Epithelial cell of proximal tubule (primary cell): ENCODE data around the gene CCDC85B. TPM values are rescaled to one million over a fixed set of nuclear protein-coding genes. Genes with fewer than 3 reads are reported as not detected.

Source experiments
- DNase-seq: peaks from one replicate; pipeline ENCODE4 v3.0.0-alpha.2; 2011; ENCODE audit warnings: low read depth
- H3K4me3 ChIP-seq: 2 replicates; pipeline ENCODE4 v1.5.1; 2011; ENCODE audit warnings: low read depth, mild to moderate bottlenecking, low read length
- total RNA-seq: library from RNA; depleted of rRNA; stranded (reverse); fragments of >200 nt; gene quantifications from 2 replicates; pipeline ENCODE4 v1.2.3, GENCODE V29; 2015
- TF ChIP-seq, protein P1 (sequence below): conservative IDR thresholded peaks from 2 replicates; pipeline ENCODE4 v1.5.1; 2012; ENCODE audit warnings: low read depth, mild to moderate bottlenecking, low read length

CCDC85B gene
- total RNA-seq, 1 donor from 2014 or later: 94.2 TPM

DNA sequence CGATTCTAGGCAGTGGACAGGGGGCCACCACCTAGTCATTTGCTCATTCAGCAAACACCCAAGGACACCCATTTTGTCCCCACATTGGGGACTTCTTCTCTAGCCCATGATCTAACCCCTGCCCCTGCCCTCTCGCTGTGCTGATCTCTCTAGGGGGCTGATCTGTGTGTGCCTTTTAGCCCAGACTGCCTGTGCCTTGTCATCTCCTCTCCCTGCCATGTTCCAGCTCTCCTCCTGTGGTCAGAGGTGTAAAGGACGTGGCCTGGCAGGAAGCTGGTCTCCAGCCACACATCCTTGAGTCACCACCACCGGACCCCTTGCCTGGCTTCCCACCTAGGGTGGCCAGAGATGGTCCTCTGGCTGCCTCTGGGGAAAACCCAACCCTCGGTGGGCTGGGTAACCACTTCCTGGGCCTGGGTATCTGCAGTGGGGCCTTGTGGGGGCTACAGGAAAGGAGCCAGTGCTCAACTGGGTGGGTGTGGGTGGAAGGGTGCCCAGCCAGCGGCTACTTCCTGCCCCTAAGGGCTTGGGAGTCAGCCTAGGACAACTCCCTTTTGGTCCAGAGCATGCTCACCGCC lies 9.5 kb upstream of the CCDC85B start:
- no peak for DNase-seq
- TF ChIP-seq, protein P1, sequence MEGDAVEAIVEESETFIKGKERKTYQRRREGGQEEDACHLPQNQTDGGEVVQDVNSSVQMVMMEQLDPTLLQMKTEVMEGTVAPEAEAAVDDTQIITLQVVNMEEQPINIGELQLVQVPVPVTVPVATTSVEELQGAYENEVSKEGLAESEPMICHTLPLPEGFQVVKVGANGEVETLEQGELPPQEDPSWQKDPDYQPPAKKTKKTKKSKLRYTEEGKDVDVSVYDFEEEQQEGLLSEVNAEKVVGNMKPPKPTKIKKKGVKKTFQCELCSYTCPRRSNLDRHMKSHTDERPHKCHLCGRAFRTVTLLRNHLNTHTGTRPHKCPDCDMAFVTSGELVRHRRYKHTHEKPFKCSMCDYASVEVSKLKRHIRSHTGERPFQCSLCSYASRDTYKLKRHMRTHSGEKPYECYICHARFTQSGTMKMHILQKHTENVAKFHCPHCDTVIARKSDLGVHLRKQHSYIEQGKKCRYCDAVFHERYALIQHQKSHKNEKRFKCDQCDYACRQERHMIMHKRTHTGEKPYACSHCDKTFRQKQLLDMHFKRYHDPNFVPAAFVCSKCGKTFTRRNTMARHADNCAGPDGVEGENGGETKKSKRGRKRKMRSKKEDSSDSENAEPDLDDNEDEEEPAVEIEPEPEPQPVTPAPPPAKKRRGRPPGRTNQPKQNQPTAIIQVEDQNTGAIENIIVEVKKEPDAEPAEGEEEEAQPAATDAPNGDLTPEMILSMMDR: no peak
- H3K4me3 ChIP-seq: no peak overlapping the region

DNA sequence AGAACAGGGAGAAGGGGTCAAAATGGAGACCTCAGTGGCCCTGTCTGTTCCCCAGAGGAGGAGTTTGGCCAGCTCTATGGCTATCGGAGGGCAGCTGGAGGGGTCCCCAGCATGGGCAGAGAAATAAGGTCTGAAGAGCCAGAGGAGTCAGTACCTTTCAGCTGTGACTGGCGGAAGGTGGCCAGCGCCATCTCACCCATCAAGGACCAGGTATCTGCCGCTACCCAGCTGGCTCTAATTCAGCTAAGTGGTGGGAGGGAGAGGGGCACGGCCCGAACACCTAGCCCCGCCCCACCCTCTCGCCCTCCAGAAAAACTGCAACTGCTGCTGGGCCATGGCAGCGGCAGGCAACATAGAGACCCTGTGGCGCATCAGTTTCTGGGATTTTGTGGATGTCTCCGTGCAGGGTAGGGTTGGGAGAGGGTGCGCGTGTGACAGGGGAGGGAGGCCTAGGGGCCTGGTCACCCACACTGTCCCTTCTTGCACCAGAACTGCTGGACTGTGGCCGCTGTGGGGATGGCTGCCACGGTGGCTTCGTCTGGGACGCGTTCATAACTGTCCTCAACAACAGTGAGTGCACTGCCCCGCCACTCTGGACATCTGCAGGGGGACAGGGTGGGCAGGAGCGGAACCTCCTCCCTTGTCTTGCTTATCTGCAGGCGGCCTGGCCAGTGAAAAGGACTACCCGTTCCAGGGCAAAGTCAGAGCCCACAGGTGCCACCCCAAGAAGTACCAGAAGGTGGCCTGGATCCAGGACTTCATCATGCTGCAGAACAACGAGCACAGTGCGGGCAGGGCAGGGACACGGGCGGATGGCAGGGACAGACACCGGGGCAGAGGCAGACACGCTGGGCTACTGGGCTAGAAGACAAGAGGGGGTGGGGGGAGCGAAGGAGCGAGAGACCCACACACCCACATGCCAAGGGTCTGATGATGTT lies 8.1 kb upstream of the CCDC85B start:
- H3K4me3 ChIP-seq: no peak overlapping the region
- DNase-seq: no peak
- TF ChIP-seq, protein P1: no peak

DNA sequence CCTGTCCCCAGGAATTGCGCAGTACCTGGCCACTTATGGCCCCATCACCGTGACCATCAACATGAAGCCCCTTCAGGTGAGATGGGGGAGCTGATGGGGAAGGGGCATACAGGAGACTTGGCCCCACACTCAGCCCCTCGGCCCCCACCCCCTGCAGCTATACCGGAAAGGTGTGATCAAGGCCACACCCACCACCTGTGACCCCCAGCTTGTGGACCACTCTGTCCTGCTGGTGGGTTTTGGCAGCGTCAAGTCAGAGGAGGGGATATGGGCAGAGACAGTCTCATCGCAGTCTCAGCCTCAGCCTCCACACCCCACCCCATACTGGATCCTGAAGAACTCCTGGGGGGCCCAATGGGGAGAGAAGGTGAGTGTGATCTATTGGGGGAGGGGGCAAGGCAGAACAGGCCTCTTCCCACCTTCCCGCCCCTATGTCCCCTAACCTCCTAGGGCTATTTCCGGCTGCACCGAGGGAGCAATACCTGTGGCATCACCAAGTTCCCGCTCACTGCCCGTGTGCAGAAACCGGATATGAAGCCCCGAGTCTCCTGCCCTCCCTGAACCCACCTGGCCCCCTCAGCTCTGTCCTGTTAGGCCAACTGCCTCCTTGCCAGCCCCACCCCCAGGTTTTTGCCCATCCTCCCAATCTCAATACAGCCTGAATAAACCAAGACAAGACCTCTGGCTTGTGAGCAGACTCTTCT lies 7.3 kb upstream of the CCDC85B start:
- TF ChIP-seq, protein P1: no peak
- no peak overlapping the region for H3K4me3 ChIP-seq
- no peak for DNase-seq

DNA sequence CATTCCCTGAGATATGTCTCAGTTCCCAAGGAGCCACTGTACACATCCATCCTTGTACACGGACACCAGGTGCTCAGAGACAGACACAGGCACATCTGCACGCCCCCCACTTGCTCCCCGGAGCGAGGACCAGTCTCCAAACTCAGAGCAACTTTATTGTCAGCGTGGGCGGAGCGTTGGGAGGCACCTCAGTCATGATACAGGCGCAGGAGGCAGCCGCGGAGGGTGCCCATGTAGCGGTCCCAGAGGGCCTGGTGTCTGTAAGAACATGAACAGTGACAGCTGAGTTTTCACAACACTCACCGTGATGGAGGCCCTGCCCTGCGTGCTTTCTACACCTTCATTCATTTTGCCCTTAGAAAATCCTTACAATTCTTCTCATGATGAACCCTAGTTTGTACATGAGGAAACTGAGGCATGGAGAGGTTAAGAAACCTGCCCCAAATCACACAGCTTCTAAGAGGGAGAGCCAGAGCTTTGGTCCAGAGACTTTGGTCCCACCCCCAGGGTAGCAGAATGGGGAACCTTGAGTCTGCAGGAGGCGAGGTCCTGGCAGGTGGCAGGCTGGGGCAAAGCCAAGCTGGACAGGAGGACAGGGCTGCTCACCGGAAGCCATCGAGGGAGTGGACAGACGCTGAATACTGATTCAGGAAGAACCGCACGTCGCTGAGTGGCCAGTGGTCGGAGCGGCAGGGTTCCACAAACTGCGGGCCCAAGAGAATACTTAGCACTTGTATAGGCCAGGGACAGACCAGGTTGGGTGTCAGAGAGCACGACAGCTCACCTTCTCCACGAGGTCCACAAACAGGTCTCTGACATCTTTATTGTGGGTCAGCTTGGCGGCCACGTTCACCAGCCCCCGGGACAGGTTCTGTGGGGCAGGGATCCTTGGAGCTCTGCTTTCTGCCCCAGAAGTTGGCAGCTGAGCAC lies 6.4 kb upstream of the CCDC85B start:
- TF ChIP-seq, protein P1: no peak
- no peak for DNase-seq
- no peak overlapping the region for H3K4me3 ChIP-seq

DNA sequence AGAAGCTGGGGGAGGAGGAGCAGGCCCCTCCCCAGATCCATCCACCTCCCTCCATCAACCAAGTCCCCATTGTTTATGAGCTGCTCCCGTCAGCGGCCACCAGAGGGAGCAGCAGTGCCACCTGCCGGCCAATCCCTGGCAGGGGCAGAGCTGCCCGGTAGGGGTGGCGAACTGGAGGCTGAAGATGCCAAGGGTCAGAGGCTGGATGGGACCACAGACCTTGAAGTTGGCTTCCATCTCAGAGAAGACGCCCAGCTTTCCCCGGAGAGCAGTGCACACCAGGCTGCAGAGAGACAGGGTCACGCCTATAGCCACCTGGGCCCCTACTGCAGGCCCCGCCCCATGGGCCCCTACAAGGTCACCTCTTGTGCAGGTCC lies 5.8 kb upstream of the CCDC85B start:
- TF ChIP-seq, protein P1: peak; percentile 100
- no peak for DNase-seq
- H3K4me3 ChIP-seq: no peak overlapping the region

DNA sequence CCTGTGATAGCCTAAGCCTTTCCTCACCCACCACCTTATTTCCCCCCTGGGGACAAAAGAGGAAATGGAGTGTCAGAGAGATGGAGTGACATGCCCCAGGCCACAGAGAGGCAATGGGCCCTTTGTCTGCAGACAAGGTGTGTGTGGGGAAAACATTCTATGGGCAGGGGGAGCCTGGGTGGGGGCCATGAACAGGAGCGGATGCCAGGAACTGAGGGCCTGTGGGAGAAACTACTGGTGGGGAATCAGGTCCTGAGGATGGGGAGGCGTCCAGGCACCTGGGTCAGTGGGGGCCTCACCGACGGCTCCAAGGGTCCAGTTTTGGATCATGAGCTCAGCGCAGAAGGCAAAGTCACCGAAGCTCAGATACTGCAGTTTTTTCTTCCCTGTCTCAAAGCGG lies 5.2 kb upstream of the CCDC85B start:
- no peak for DNase-seq
- H3K4me3 ChIP-seq: no peak overlapping the region
- TF ChIP-seq, protein P1: no peak
